Hematopoietic multipotent progenitor cell treated with erythropoietin and hydrocortisone succinate and interleukin-3 and kit ligand, for 4 days (in vitro differentiated cells): Measurements from ENCODE around the gene MPI.
A peak's percentile ranks its signal among the peaks of the same experiment; 100 is the strongest.
"Not testable (repeated sequence)": the region's sequence is repeated elsewhere in the genome, so short reads cannot be mapped to it uniquely, and the experiment has no call there.

ENCODE experiments used
- DNase-seq: peaks from one replicate; pipeline ENCODE4 v3.0.0-alpha.2; 2015

The MPI gene

GRCh38 chr15:74863239-74864056 lies 26.4 kb upstream of the MPI start:
- DNase-seq, result no peak

GRCh38 chr15:74864296-74864695 lies 25.5 kb upstream of the MPI start:
- no peak for DNase-seq

- DNase-seq, result no peak
Observed at GRCh38 chr15:74865316-74865715, 24.5 kb upstream of the MPI start.

- no peak for DNase-seq
Observed at GRCh38 chr15:74866090-74866489, 23.8 kb upstream of the MPI start.

- peak; percentile 76 for DNase-seq
Observed at GRCh38 chr15:74867466-74868038, 22.3 kb upstream of the MPI start.

GRCh38 chr15:74868059-74868458 lies 21.8 kb upstream of the MPI start:
- peak; percentile 94 for DNase-seq

GRCh38 chr15:74869372-74869725 lies 20.5 kb upstream of the MPI start:
- no peak for DNase-seq

GRCh38 chr15:74869726-74870407 lies 20.0 kb upstream of the MPI start:
- DNase-seq, result peak; percentile 98

GRCh38 chr15:74870436-74871215 lies 19.2 kb upstream of the MPI start:
- no peak for DNase-seq

GRCh38 chr15:74872702-74873035 lies 17.2 kb upstream of the MPI start:
- DNase-seq, result no peak

GRCh38 chr15:74873036-74873755 lies 16.6 kb upstream of the MPI start, which contains the start of gene SCAMP2:
Gene SCAMP2, minus strand, starts transcription at chr15:74873365. Its CDS starts 110 bp downstream, at chr15:74873255.
- peak; percentile 99 for DNase-seq

GRCh38 chr15:74873756-74874424 lies 16.0 kb upstream of the MPI start:
- DNase-seq, result no peak

- DNase-seq, result no peak
Observed at GRCh38 chr15:74878273-74878672, 11.6 kb upstream of the MPI start.

GRCh38 chr15:74882528-74882927 lies 7.3 kb upstream of the MPI start:
- no peak for DNase-seq

GRCh38 chr15:74884428-74885223 lies 5.2 kb upstream of the MPI start:
- DNase-seq, result no peak

GRCh38 chr15:74885461-74885860 lies 4.4 kb upstream of the MPI start:
- DNase-seq, result no peak

- not testable (repeated sequence) for DNase-seq
Observed at GRCh38 chr15:74887537-74888193, 2.2 kb upstream of the MPI start.

- no peak for DNase-seq
Observed at GRCh38 chr15:74888716-74889115, 1.1 kb upstream of the MPI start.

GRCh38 chr15:74889390-74889882 lies 406 bp upstream of the MPI start:
- peak; percentile 60 for DNase-seq

- peak; percentile 69 for DNase-seq
Observed at GRCh38 chr15:74890665-74890960, 771 bp downstream of the MPI start.

- no peak for DNase-seq
Observed at GRCh38 chr15:74891469-74891868, 1.6 kb downstream of the MPI start.
